Gastrocnemius medialis (tissue), 4 donors: ENCODE data around the gene CRKL. TPM values are rescaled to one million over a fixed set of nuclear protein-coding genes. Genes with fewer than 3 reads are reported as not detected.

Source experiments
- ATAC-seq, 2 donors: fragments of 150-250 bp; one replicate each; pipeline ENCODE4 v1.9.1; 2016
- DNase-seq, 2 donors: peaks; one replicate each; pipeline ENCODE4 v3.0.0-alpha.2; 2019
- H3K27ac ChIP-seq, 4 donors: fragments of 200-600 bp; sonication (generic); 1 replicate in 1 of 4; 2 replicates in 3 of 4; pipeline ENCODE4 v1.5.1; 2016 to 2018; ENCODE audit warnings: mild to moderate bottlenecking in 2 of 4, moderate library complexity in 1 of 4
- H3K27me3 ChIP-seq, 3 donors: fragments of 200-600 bp; sonication (generic) in 2 of 3; 1 replicate in 1 of 3; 2 replicates in 2 of 3; pipeline versions ENCODE4 v1.5.1 to v1.6.0; 2016 to 2019; ENCODE audit warnings: mild to moderate bottlenecking in 1 of 3, moderate library complexity in 1 of 3
- H3K36me3 ChIP-seq, 2 donors: fragments of 200-600 bp; sonication (generic) in 1 of 2; one replicate each; pipeline ENCODE4 v1.5.1; 2017 to 2018
- H3K4me1 ChIP-seq, 2 donors: fragments of 200-600 bp; sonication (generic) in 1 of 2; one replicate each; pipeline ENCODE4 v1.5.1; 2016 to 2017; ENCODE audit warnings: mild to moderate bottlenecking in 2 of 2
- H3K4me3 ChIP-seq, 4 donors: fragments of 200-600 bp; sonication (generic) in 3 of 4; 1 replicate in 1 of 4; 2 replicates in 3 of 4; pipeline ENCODE4 v1.5.1; 2016 to 2019; ENCODE audit warnings: mild to moderate bottlenecking in 2 of 4
- H3K9me3 ChIP-seq, 3 donors: fragments of 200-600 bp; sonication (generic) in 2 of 3; 1 replicate in 1 of 3; 2 replicates in 2 of 3; pipeline ENCODE4 v1.5.1; 2016 to 2019
- CTCF ChIP-seq, 5 experiments: fragments of 450-650 bp in 3 of 5; fragments of 200-600 bp in 2 of 5; sonication (generic) in 2 of 5; IDR thresholded peaks in 4 of 5; conservative IDR thresholded peaks in 1 of 5; 1 replicate in 4 of 5; 2 replicates in 1 of 5; pipeline ENCODE4 v1.5.1; 2016 to 2019; ENCODE audit warnings: antibody characterized with exemption in 5 of 5, mild to moderate bottlenecking in 3 of 5, moderate library complexity in 3 of 5
- POLR2A ChIP-seq, 2 donors: fragments of 450-650 bp; IDR thresholded peaks; one replicate each; pipeline ENCODE4 v1.6.1; 2017; ENCODE audit warnings: antibody characterized with exemption in 2 of 2, mild to moderate bottlenecking in 2 of 2, moderate library complexity in 2 of 2
- in situ Hi-C, 4 donors: fragments of 200-750 bp; cut with MboI; loops; one replicate each; pipeline versions ENCODE4 v1.15.0 to v1.8.0; 2017; ENCODE audit warnings: low sequenced_read_pairs in 4 of 4
- intact Hi-C: fragments of 100-400 bp; cut with DNase I; formaldehyde crosslinking; loops from one replicate; pipeline ENCODE4 v1.15.1; 2023; ENCODE audit warnings: low total_unique reads
- total RNA-seq, 4 donors: library from RNA; depleted of rRNA; stranded (reverse); fragments of >200 nt; gene quantifications; one replicate each; pipeline versions ENCODE4 v1.1.0 to v1.2.3, GENCODE V29; 2016

The CRKL gene
- total RNA-seq, 4 donors from 2014 or later = 73.3 to 109 (median 84.7) TPM

GRCh38 chr22:20953668-20954500, 36.7 kb downstream of the CRKL start:
- H3K27ac ChIP-seq = peak overlapping the region; percentile 59 to 76 (median 73)
- in situ Hi-C loops (no loop called here), intact Hi-C loops (loop anchor here (2.0 to 10.0 kb wide), 2 partner anchors 35 to 69 kb away; no protein-coding TSS in a partner anchor)
- peaks cover 0 to 29% of the 10 kb centered on the region in 2 donors for H3K36me3 ChIP-seq
- DNase-seq = peak in 1 of 2 donors; percentile 47
- no peaks in the 10 kb centered on the region for H3K27me3 ChIP-seq
- no peaks in the 10 kb centered on the region for H3K9me3 ChIP-seq
- TF ChIP-seq CTCF (IDR thresholded peaks at IDR 0.05 in 4 of 5, conservative IDR thresholded peaks at IDR 0.05 in 1 of 5) (no peak), POLR2A (IDR thresholded peaks at IDR 0.05) (no peak)
- ATAC-seq = peak; percentile 46 to 69
- no peak overlapping the region for H3K4me3 ChIP-seq
- H3K4me1 ChIP-seq = peaks cover 46 to 51% of the 10 kb centered on the region in 2 donors

- H3K27me3 ChIP-seq = no peaks in the 10 kb centered on the region
- ATAC-seq = no peak
- peaks cover 0 to 18% of the 10 kb centered on the region in 2 donors for H3K36me3 ChIP-seq
- H3K27ac ChIP-seq = peak overlapping the region in 2 of 4 donors; percentile 1 to 67
- in situ Hi-C loops = no loop called here
- H3K4me3 ChIP-seq = no peak overlapping the region
- peaks cover 46 to 48% of the 10 kb centered on the region in 2 donors for H3K4me1 ChIP-seq
- no peak for DNase-seq
- intact Hi-C loops = loop anchor here (10.0 kb wide), 1 partner anchor 71 kb away; no protein-coding TSS in a partner anchor
- H3K9me3 ChIP-seq = no peaks in the 10 kb centered on the region
- TF ChIP-seq CTCF (IDR thresholded peaks at IDR 0.05 in 4 of 5, conservative IDR thresholded peaks at IDR 0.05 in 1 of 5) (no peak), POLR2A (IDR thresholded peaks at IDR 0.05) (no peak)
Observed at GRCh38 chr22:20955548-20955947, 38.3 kb downstream of the CRKL start.

GRCh38 chr22:20956258-20957101, 39.3 kb downstream of the CRKL start:
- peak; percentile 35 to 57 for ATAC-seq
- in situ Hi-C loops (no loop called here), intact Hi-C loops (loop anchor here (10.0 kb wide), 1 partner anchor 72 kb away; no protein-coding TSS in a partner anchor)
- Histone ChIP-seq H3K9me3 (no peaks in the 10 kb centered on the region), H3K36me3 (peaks cover 0 to 9% of the 10 kb centered on the region in 2 donors), H3K4me3 (peak overlapping the region; percentile 58 to 77 (median 66)), H3K4me1 (peaks cover 46 to 48% of the 10 kb centered on the region in 2 donors), H3K27me3 (no peaks in the 10 kb centered on the region), H3K27ac (peak overlapping the region; percentile 13 to 67 (median 16))
- DNase-seq = no peak
- TF ChIP-seq CTCF (IDR thresholded peaks at IDR 0.05 in 4 of 5, conservative IDR thresholded peaks at IDR 0.05 in 1 of 5) (no peak), POLR2A (IDR thresholded peaks at IDR 0.05) (no peak)

- in situ Hi-C loops (no loop called here), intact Hi-C loops (loop anchor here (10.0 kb wide), 1 partner anchor 72 kb away; no protein-coding TSS in a partner anchor)
- no peak for DNase-seq
Observed at GRCh38 chr22:20957102-20957682, 40.0 kb downstream of the CRKL start.

More at GRCh38 chr22:20957102-20957682, 40.0 kb downstream of the CRKL start:
- no peak for ATAC-seq
- no peaks in the 10 kb centered on the region for H3K27me3 ChIP-seq
- no peaks in the 10 kb centered on the region for H3K9me3 ChIP-seq
- H3K27ac ChIP-seq = peak overlapping the region in 1 of 4 donors; percentile 6
- H3K4me1 ChIP-seq = peaks cover 46 to 48% of the 10 kb centered on the region in 2 donors
- peaks cover 0 to 2% of the 10 kb centered on the region in 2 donors for H3K36me3 ChIP-seq
- H3K4me3 ChIP-seq = peak overlapping the region; percentile 58 to 77 (median 66)
- TF ChIP-seq CTCF (IDR thresholded peaks at IDR 0.05 in 4 of 5, conservative IDR thresholded peaks at IDR 0.05 in 1 of 5) (no peak), POLR2A (IDR thresholded peaks at IDR 0.05) (no peak)
